IMR-90 (cell line): Measurements from ENCODE around the gene TOX3. TPM values are rescaled to one million over a fixed set of nuclear protein-coding genes. Genes with fewer than 3 reads are reported as not detected.

Experiments used
- ATAC-seq: fragments of 200-7000 bp; cut with Tn5 transposase; 2 replicates; pipeline ENCODE4 v1.9.1; 2020; ENCODE audit warnings: low read depth, mild to moderate bottlenecking, moderate library complexity
- BruUV-seq: library from RNA; stranded (reverse); fragments of 400-500 nt; replicated peaks from 2 replicates; lab custom pipeline; 2021; lab: Mats Ljungman, UMichigan
- CTCF ChIA-PET: fragments of 300-600 bp; formaldehyde crosslinking; extraction: SDS; loops from one replicate; lab custom pipeline; 2021; ENCODE audit warnings: antibody characterized with exemption; lab: Yijun Ruan, JAX
- POLR2A ChIA-PET: fragments of 300-600 bp; sonication (Branson Sonifier 250); formaldehyde crosslinking; loops from one replicate; lab custom pipeline; 2022; ENCODE audit warnings: antibody characterized with exemption; ENCODE audit not compliant: unreplicated experiment; lab: Charles Lee
- DNase-seq: peaks from one replicate; pipeline ENCODE4 v3.0.0; 2013
- H2AFZ ChIP-seq: replicated peaks from 2 replicates; pipeline ENCODE3; 2013; ENCODE audit warnings: low read length, mild to moderate bottlenecking; ENCODE audit not compliant: poor library complexity
- H2AK5ac ChIP-seq: 2 replicates; pipeline ENCODE4 v1.6.1; 2013; ENCODE audit warnings: low read depth, low read length, inconsistent platforms
- H2AK9ac ChIP-seq: replicated peaks from 2 replicates; pipeline ENCODE3; 2013; ENCODE audit warnings: mild to moderate bottlenecking, low read depth, low read length, moderate library complexity; ENCODE audit not compliant: poor library complexity
- H2BK120ac ChIP-seq: 2 replicates; pipeline ENCODE4 v1.6.1; 2013; ENCODE audit warnings: low read depth, low read length, inconsistent platforms
- H2BK15ac ChIP-seq: 3 replicates; pipeline ENCODE4 v1.6.1; 2013; ENCODE audit warnings: low read depth, low read length, inconsistent platforms
- H2BK20ac ChIP-seq: 2 replicates; pipeline ENCODE4 v1.6.1; 2013; ENCODE audit warnings: low read depth, mild to moderate bottlenecking, inconsistent platforms, low read length, moderate library complexity
- H2BK5ac ChIP-seq: 2 replicates; pipeline ENCODE4 v1.6.1; 2013; ENCODE audit warnings: mild to moderate bottlenecking, low read depth, low read length, inconsistent platforms; ENCODE audit not compliant: poor library complexity, severe bottlenecking
- H3K14ac ChIP-seq: replicated peaks from 2 replicates; pipeline ENCODE4 v1.6.1; 2013; ENCODE audit warnings: low read depth, low read length, inconsistent platforms
- H3K18ac ChIP-seq: 2 replicates; pipeline ENCODE4 v1.6.1; 2013; ENCODE audit warnings: low read depth, low read length, control low read depth
- H3K23ac ChIP-seq: 2 replicates; pipeline ENCODE4 v1.6.1; 2013; ENCODE audit warnings: low read depth, low read length, inconsistent platforms
- H3K27ac ChIP-seq: 2 replicates; pipeline ENCODE4 v1.5.1; 2013; ENCODE audit warnings: mild to moderate bottlenecking, control low read depth, low read length; ENCODE audit not compliant: insufficient read depth
- H3K27me3 ChIP-seq: 2 replicates; pipeline ENCODE4 v1.6.1; 2013; ENCODE audit warnings: low read length; ENCODE audit not compliant: control insufficient read depth, insufficient read depth
- H3K36me3 ChIP-seq: 2 replicates; pipeline ENCODE4 v1.6.1; 2013; ENCODE audit warnings: low read length, mixed read lengths; ENCODE audit not compliant: control insufficient read depth, insufficient read depth
- H3K4ac ChIP-seq: 2 replicates; pipeline ENCODE4 v1.6.1; 2013; ENCODE audit warnings: low read depth, low read length, inconsistent platforms
- H3K4me1 ChIP-seq: 2 replicates; pipeline ENCODE4 v1.6.1; 2013; ENCODE audit warnings: low read length, mixed read lengths; ENCODE audit not compliant: control insufficient read depth, insufficient read depth
- H3K4me2 ChIP-seq: 2 replicates; pipeline ENCODE4 v1.6.1; 2013; ENCODE audit warnings: low read depth, mild to moderate bottlenecking, control low read depth, low read length, moderate library complexity
- H3K4me3 ChIP-seq: 2 replicates; pipeline ENCODE4 v1.5.1; 2013; ENCODE audit warnings: low read depth, mild to moderate bottlenecking, control low read depth, low read length, moderate library complexity; ENCODE audit not compliant: insufficient read depth
- H3K56ac ChIP-seq: 2 replicates; pipeline ENCODE4 v1.6.1; 2013; ENCODE audit warnings: low read length, inconsistent platforms; ENCODE audit not compliant: insufficient read depth; ENCODE audit errors: extremely low read depth
- H3K79me1 ChIP-seq, 2 experiments: 2 replicates each; pipeline ENCODE4 v1.6.1; 2013; ENCODE audit warnings: low read length in 2 of 2, inconsistent platforms in 1 of 2, low read depth in 1 of 2
- H3K9ac ChIP-seq: 2 replicates; pipeline ENCODE4 v1.6.1; 2013; ENCODE audit warnings: low read depth, low read length, control low read depth
- H3K9me1 ChIP-seq: 2 replicates; pipeline ENCODE4 v1.6.1; 2013; ENCODE audit warnings: low read length, inconsistent platforms; ENCODE audit not compliant: insufficient read depth
- H3K9me3 ChIP-seq: 2 replicates; pipeline ENCODE4 v1.6.1; 2013; ENCODE audit warnings: low read length; ENCODE audit not compliant: control insufficient read depth, insufficient read depth
- H4K20me1 ChIP-seq: 2 replicates; pipeline ENCODE4 v1.6.1; 2013; ENCODE audit warnings: low read length, inconsistent platforms; ENCODE audit not compliant: insufficient read depth
- H4K5ac ChIP-seq: 2 replicates; pipeline ENCODE4 v1.6.1; 2013; ENCODE audit warnings: mild to moderate bottlenecking, low read depth, low read length, control low read depth
- H4K8ac ChIP-seq, 2 experiments: 2 replicates each; pipeline ENCODE4 v1.6.1; 2013; ENCODE audit warnings: low read depth in 2 of 2, low read length in 2 of 2, control low read depth in 1 of 2, inconsistent platforms in 1 of 2
- H4K91ac ChIP-seq: 2 replicates; pipeline ENCODE4 v1.6.1; 2013; ENCODE audit warnings: low read depth, low read length, inconsistent platforms; ENCODE audit not compliant: insufficient read depth
- CEBPB ChIP-seq: IDR thresholded peaks from 2 replicates; pipeline ENCODE4 v1.6.1; 2012; ENCODE audit warnings: low read depth, low read length, improper control_type of control experiment
- CTCF ChIP-seq: conservative IDR thresholded peaks from 2 replicates; pipeline ENCODE4 v1.5.1; 2012; ENCODE audit warnings: mild to moderate bottlenecking, low read depth, low read length, improper control_type of control experiment
- FOS ChIP-seq: fragments of 150-350 bp; IDR thresholded peaks from 2 replicates; pipeline ENCODE4 v1.6.1; 2016; ENCODE audit warnings: low read depth, low read length
- MAFK ChIP-seq: IDR thresholded peaks from 2 replicates; pipeline ENCODE4 v1.6.1; 2012; ENCODE audit warnings: low read depth, low read length, improper control_type of control experiment
- MXI1 ChIP-seq: IDR thresholded peaks from 2 replicates; pipeline ENCODE4 v1.6.1; 2012; ENCODE audit warnings: low read depth, mild to moderate bottlenecking, low read length, moderate library complexity, borderline replicate concordance
- RFX5 ChIP-seq: IDR thresholded peaks from 2 replicates; pipeline ENCODE4 v1.8.0; 2012; ENCODE audit warnings: low read depth, mild to moderate bottlenecking, low read length, moderate library complexity
- USF2 ChIP-seq: fragments of 150-350 bp; IDR thresholded peaks from 2 replicates; pipeline ENCODE4 v1.6.1; 2017; ENCODE audit warnings: mild to moderate bottlenecking, antibody characterized with exemption, low read length, low read depth
- WGBS, 2 experiments: methylation state at CpG; one replicate each; pipeline versions ENCODE4 v1.1.5 to v1.1.7; 2013; ENCODE audit warnings: missing lambda C conversion rate in 2 of 2; ENCODE audit not compliant: insufficient read length in 1 of 2; ENCODE audit errors: extremely low coverage in 2 of 2; 5-methylcytosine and 5-hydroxymethylcytosine counted together
- dilution Hi-C: fragments of 300-500 bp; cut with HindIII; formaldehyde crosslinking; loops from one replicate; pipeline ENCODE4 v1.14.3; 2018; ENCODE audit warnings: low sequenced_read_pairs; ENCODE audit not compliant: unreplicated experiment
- in situ Hi-C: fragments of 300-500 bp; cut with MboI; formaldehyde crosslinking; loops from 3 replicates; pipeline ENCODE4 v1.14.3; 2019; ENCODE audit warnings: low sequenced_read_pairs, inconsistent platforms, mixed read lengths
- intact Hi-C: fragments of 100-400 bp; cut with micrococcal nuclease; formaldehyde crosslinking; loops from 2 replicates; pipeline ENCODE4 v1.10.0; 2022
- polyA plus RNA-seq, 3 experiments: library from polyadenylated mRNA; depleted of rRNA; stranded (reverse); fragments of >200 nt; gene quantifications; 2 replicates each; pipeline ENCODE4 v1.2.3, GENCODE V29; 2012; ENCODE audit warnings: low replicate concordance in 1 of 3
- total RNA-seq: library from RNA; depleted of rRNA; stranded (reverse); fragments of >200 nt; gene quantifications from 2 replicates; pipeline ENCODE4 v1.2.3, GENCODE V29; 2012

The TOX3 gene
- total and polyA plus RNA-seq, 2 of the 4 experiments (the other 2 are of a cell fraction) = not detected

- Histone ChIP-seq H3K14ac (no peak overlapping the region), H3K9me3 (peaks cover 2% of the 10 kb centered on the region; the same call in 1 of the 2 replicates), H3K4me3 (no peak overlapping the region), H4K91ac (no peak overlapping the region), H3K27ac (no peak overlapping the region), H2AK9ac (no peak overlapping the region), H3K79me1 (no peaks in the 10 kb centered on the region), H3K56ac (no peak overlapping the region), H2BK5ac (no peak overlapping the region), H3K4ac (no peak overlapping the region), H3K36me3 (no peaks in the 10 kb centered on the region), H2BK15ac (no peak overlapping the region), H3K27me3 (no peaks in the 10 kb centered on the region), H4K5ac (no peak overlapping the region), H2BK120ac (no peak overlapping the region), H4K8ac (no peak overlapping the region), H2BK20ac (no peak overlapping the region), H2AFZ (no peak overlapping the region), H3K9ac (no peak overlapping the region), H3K4me2 (no peak overlapping the region), H3K9me1 (no peaks in the 10 kb centered on the region), H4K20me1 (no peaks in the 10 kb centered on the region), H2AK5ac (no peak overlapping the region), H3K23ac (no peak overlapping the region), H3K4me1 (no peaks in the 10 kb centered on the region), H3K18ac (no peak overlapping the region)
- dilution Hi-C loops = no loop called here
- no peak for ATAC-seq
- no TSS peak for BruUV-seq
- POLR2A ChIA-PET = no interaction called here
- in situ Hi-C loops = no loop called here
- no CpG with 5 or more reads among the region's 1 CpG for WGBS, 2 experiments
- DNase-seq = no peak
- TF ChIP-seq USF2 (no peak), CEBPB (no peak), MAFK (no peak), MXI1 (no peak), CTCF (no peak), RFX5 (no peak), FOS (no peak)
- CTCF ChIA-PET = no interaction called here
- intact Hi-C loops = no loop called here
Measured at GRCh38 chr16:52460639-52461178, 86.2 kb downstream of the TOX3 start.
